GM19023 (cell line): ENCODE results near the gene KDM4B.

Experiments used
- ATAC-seq: cut with Tn5 transposase; IDR thresholded peaks from one replicate; pipeline ENCODE4 v1.9.1; 2021; ENCODE audit warnings: mild to moderate bottlenecking, moderate library complexity; ENCODE audit not compliant: unreplicated experiment

KDM4B gene

GRCh38 chr19:5048091-5048726 lies 79.3 kb downstream of the KDM4B start:
- no peak for ATAC-seq

- no peak for ATAC-seq
Observed at GRCh38 chr19:5048727-5049553, 80.0 kb downstream of the KDM4B start.

GRCh38 chr19:5049561-5049960 lies 80.6 kb downstream of the KDM4B start:
- no peak for ATAC-seq

GRCh38 chr19:5050067-5050656 lies 81.2 kb downstream of the KDM4B start:
- no peak for ATAC-seq

GRCh38 chr19:5050905-5051304 lies 82.0 kb downstream of the KDM4B start:
- ATAC-seq, result no peak

- no peak for ATAC-seq
Observed at GRCh38 chr19:5051619-5052018, 82.7 kb downstream of the KDM4B start.

- ATAC-seq, result no peak
Observed at GRCh38 chr19:5052515-5052914, 83.6 kb downstream of the KDM4B start.

- no peak for ATAC-seq
Observed at GRCh38 chr19:5052945-5053485, 84.1 kb downstream of the KDM4B start.

- no peak for ATAC-seq
Observed at GRCh38 chr19:5053661-5054060, 84.7 kb downstream of the KDM4B start.

- no peak for ATAC-seq
Observed at GRCh38 chr19:5054551-5055456, 85.9 kb downstream of the KDM4B start.

GRCh38 chr19:5055457-5055776 lies 86.5 kb downstream of the KDM4B start:
- no peak for ATAC-seq

GRCh38 chr19:5057860-5058259 lies 88.9 kb downstream of the KDM4B start:
- no peak for ATAC-seq

GRCh38 chr19:5058521-5059212 lies 89.8 kb downstream of the KDM4B start:
- ATAC-seq, result no peak

- ATAC-seq, result no peak
Observed at GRCh38 chr19:5059213-5059574, 90.3 kb downstream of the KDM4B start.

GRCh38 chr19:5059793-5060192 lies 90.9 kb downstream of the KDM4B start:
- ATAC-seq, result no peak

GRCh38 chr19:5062195-5062594 lies 93.3 kb downstream of the KDM4B start:
- ATAC-seq, result no peak

- no peak for ATAC-seq
Observed at GRCh38 chr19:5062799-5063198, 93.9 kb downstream of the KDM4B start.

GRCh38 chr19:5063873-5064645 lies 95.1 kb downstream of the KDM4B start:
- no peak for ATAC-seq

GRCh38 chr19:5064896-5065295 lies 96.0 kb downstream of the KDM4B start:
- no peak for ATAC-seq

- ATAC-seq, result no peak
Observed at GRCh38 chr19:5065663-5066093, 96.8 kb downstream of the KDM4B start.
